IMR-90 (cell line): ENCODE data around the gene SH3TC1. TPM values are rescaled to one million over a fixed set of nuclear protein-coding genes. Genes with fewer than 3 reads are reported as not detected.
A peak's percentile ranks its signal among the peaks of the same experiment; 100 is the strongest.

Experiments
- ATAC-seq: fragments of 200-7000 bp; cut with Tn5 transposase; 2 replicates; pipeline ENCODE4 v1.9.1; 2020; ENCODE audit warnings: low read depth, mild to moderate bottlenecking, moderate library complexity
- BruUV-seq: library from RNA; stranded (reverse); fragments of 400-500 nt; replicated peaks from 2 replicates; lab custom pipeline; 2021; lab: Mats Ljungman, UMichigan
- CTCF ChIA-PET: fragments of 300-600 bp; formaldehyde crosslinking; extraction: SDS; loops from one replicate; lab custom pipeline; 2021; ENCODE audit warnings: antibody characterized with exemption; lab: Yijun Ruan, JAX
- POLR2A ChIA-PET: fragments of 300-600 bp; sonication (Branson Sonifier 250); formaldehyde crosslinking; loops from one replicate; lab custom pipeline; 2022; ENCODE audit warnings: antibody characterized with exemption; ENCODE audit not compliant: unreplicated experiment; lab: Charles Lee
- DNase-seq: peaks from one replicate; pipeline ENCODE4 v3.0.0; 2013
- H2AFZ ChIP-seq: replicated peaks from 2 replicates; pipeline ENCODE3; 2013; ENCODE audit warnings: low read length, mild to moderate bottlenecking; ENCODE audit not compliant: poor library complexity
- H2AK5ac ChIP-seq: 2 replicates; pipeline ENCODE4 v1.6.1; 2013; ENCODE audit warnings: low read depth, low read length, inconsistent platforms
- H2AK9ac ChIP-seq: replicated peaks from 2 replicates; pipeline ENCODE3; 2013; ENCODE audit warnings: mild to moderate bottlenecking, low read depth, low read length, moderate library complexity; ENCODE audit not compliant: poor library complexity
- H2BK120ac ChIP-seq: 2 replicates; pipeline ENCODE4 v1.6.1; 2013; ENCODE audit warnings: low read depth, low read length, inconsistent platforms
- H2BK15ac ChIP-seq: 3 replicates; pipeline ENCODE4 v1.6.1; 2013; ENCODE audit warnings: low read depth, low read length, inconsistent platforms
- H2BK20ac ChIP-seq: 2 replicates; pipeline ENCODE4 v1.6.1; 2013; ENCODE audit warnings: low read depth, mild to moderate bottlenecking, inconsistent platforms, low read length, moderate library complexity
- H2BK5ac ChIP-seq: 2 replicates; pipeline ENCODE4 v1.6.1; 2013; ENCODE audit warnings: mild to moderate bottlenecking, low read depth, low read length, inconsistent platforms; ENCODE audit not compliant: poor library complexity, severe bottlenecking
- H3K14ac ChIP-seq: replicated peaks from 2 replicates; pipeline ENCODE4 v1.6.1; 2013; ENCODE audit warnings: low read depth, low read length, inconsistent platforms
- H3K18ac ChIP-seq: 2 replicates; pipeline ENCODE4 v1.6.1; 2013; ENCODE audit warnings: low read depth, low read length, control low read depth
- H3K23ac ChIP-seq: 2 replicates; pipeline ENCODE4 v1.6.1; 2013; ENCODE audit warnings: low read depth, low read length, inconsistent platforms
- H3K27ac ChIP-seq: 2 replicates; pipeline ENCODE4 v1.5.1; 2013; ENCODE audit warnings: mild to moderate bottlenecking, control low read depth, low read length; ENCODE audit not compliant: insufficient read depth
- H3K27me3 ChIP-seq: 2 replicates; pipeline ENCODE4 v1.6.1; 2013; ENCODE audit warnings: low read length; ENCODE audit not compliant: control insufficient read depth, insufficient read depth
- H3K36me3 ChIP-seq: 2 replicates; pipeline ENCODE4 v1.6.1; 2013; ENCODE audit warnings: low read length, mixed read lengths; ENCODE audit not compliant: control insufficient read depth, insufficient read depth
- H3K4ac ChIP-seq: 2 replicates; pipeline ENCODE4 v1.6.1; 2013; ENCODE audit warnings: low read depth, low read length, inconsistent platforms
- H3K4me1 ChIP-seq: 2 replicates; pipeline ENCODE4 v1.6.1; 2013; ENCODE audit warnings: low read length, mixed read lengths; ENCODE audit not compliant: control insufficient read depth, insufficient read depth
- H3K4me2 ChIP-seq: 2 replicates; pipeline ENCODE4 v1.6.1; 2013; ENCODE audit warnings: low read depth, mild to moderate bottlenecking, control low read depth, low read length, moderate library complexity
- H3K4me3 ChIP-seq: 2 replicates; pipeline ENCODE4 v1.5.1; 2013; ENCODE audit warnings: low read depth, mild to moderate bottlenecking, control low read depth, low read length, moderate library complexity; ENCODE audit not compliant: insufficient read depth
- H3K56ac ChIP-seq: 2 replicates; pipeline ENCODE4 v1.6.1; 2013; ENCODE audit warnings: low read length, inconsistent platforms; ENCODE audit not compliant: insufficient read depth; ENCODE audit errors: extremely low read depth
- H3K79me1 ChIP-seq, 2 experiments: 2 replicates each; pipeline ENCODE4 v1.6.1; 2013; ENCODE audit warnings: low read length in 2 of 2, inconsistent platforms in 1 of 2, low read depth in 1 of 2
- H3K9ac ChIP-seq: 2 replicates; pipeline ENCODE4 v1.6.1; 2013; ENCODE audit warnings: low read depth, low read length, control low read depth
- H3K9me1 ChIP-seq: 2 replicates; pipeline ENCODE4 v1.6.1; 2013; ENCODE audit warnings: low read length, inconsistent platforms; ENCODE audit not compliant: insufficient read depth
- H3K9me3 ChIP-seq: 2 replicates; pipeline ENCODE4 v1.6.1; 2013; ENCODE audit warnings: low read length; ENCODE audit not compliant: control insufficient read depth, insufficient read depth
- H4K20me1 ChIP-seq: 2 replicates; pipeline ENCODE4 v1.6.1; 2013; ENCODE audit warnings: low read length, inconsistent platforms; ENCODE audit not compliant: insufficient read depth
- H4K5ac ChIP-seq: 2 replicates; pipeline ENCODE4 v1.6.1; 2013; ENCODE audit warnings: mild to moderate bottlenecking, low read depth, low read length, control low read depth
- H4K8ac ChIP-seq, 2 experiments: 2 replicates each; pipeline ENCODE4 v1.6.1; 2013; ENCODE audit warnings: low read depth in 2 of 2, low read length in 2 of 2, control low read depth in 1 of 2, inconsistent platforms in 1 of 2
- H4K91ac ChIP-seq: 2 replicates; pipeline ENCODE4 v1.6.1; 2013; ENCODE audit warnings: low read depth, low read length, inconsistent platforms; ENCODE audit not compliant: insufficient read depth
- BHLHE40 ChIP-seq: fragments of 150-350 bp; IDR thresholded peaks from 2 replicates; pipeline ENCODE4 v1.6.1; 2016; ENCODE audit warnings: mild to moderate bottlenecking, low read depth, low read length
- CEBPB ChIP-seq: IDR thresholded peaks from 2 replicates; pipeline ENCODE4 v1.6.1; 2012; ENCODE audit warnings: low read depth, low read length, improper control_type of control experiment
- ELK1 ChIP-seq: fragments of 150-350 bp; IDR thresholded peaks from 2 replicates; pipeline ENCODE4 v1.6.1; 2016; ENCODE audit warnings: low read depth, mild to moderate bottlenecking, low read length, moderate library complexity, borderline replicate concordance
- FOS ChIP-seq: fragments of 150-350 bp; IDR thresholded peaks from 2 replicates; pipeline ENCODE4 v1.6.1; 2016; ENCODE audit warnings: low read depth, low read length
- MAFK ChIP-seq: IDR thresholded peaks from 2 replicates; pipeline ENCODE4 v1.6.1; 2012; ENCODE audit warnings: low read depth, low read length, improper control_type of control experiment
- MAZ ChIP-seq: IDR thresholded peaks from 2 replicates; pipeline ENCODE4 v1.6.1; 2012; ENCODE audit warnings: low read depth, mild to moderate bottlenecking, low read length, improper control_type of control experiment, moderate library complexity, borderline replicate concordance
- POLR2A ChIP-seq: IDR thresholded peaks from 2 replicates; pipeline ENCODE4 v1.6.1; 2012; ENCODE audit warnings: mild to moderate bottlenecking, low read depth, low read length
- RAD21 ChIP-seq: IDR thresholded peaks from 2 replicates; pipeline ENCODE4 v1.6.1; 2012; ENCODE audit warnings: low read length, improper control_type of control experiment
- RFX5 ChIP-seq: IDR thresholded peaks from 2 replicates; pipeline ENCODE4 v1.8.0; 2012; ENCODE audit warnings: low read depth, mild to moderate bottlenecking, low read length, moderate library complexity
- USF2 ChIP-seq: fragments of 150-350 bp; IDR thresholded peaks from 2 replicates; pipeline ENCODE4 v1.6.1; 2017; ENCODE audit warnings: mild to moderate bottlenecking, antibody characterized with exemption, low read length, low read depth
- WGBS, 2 experiments: methylation state at CpG; one replicate each; pipeline versions ENCODE4 v1.1.5 to v1.1.7; 2013; ENCODE audit warnings: missing lambda C conversion rate in 2 of 2; ENCODE audit not compliant: insufficient read length in 1 of 2; ENCODE audit errors: extremely low coverage in 2 of 2; 5-methylcytosine and 5-hydroxymethylcytosine counted together
- dilution Hi-C: fragments of 300-500 bp; cut with HindIII; formaldehyde crosslinking; loops from one replicate; pipeline ENCODE4 v1.14.3; 2018; ENCODE audit warnings: low sequenced_read_pairs; ENCODE audit not compliant: unreplicated experiment
- in situ Hi-C: fragments of 300-500 bp; cut with MboI; formaldehyde crosslinking; loops from 3 replicates; pipeline ENCODE4 v1.14.3; 2019; ENCODE audit warnings: low sequenced_read_pairs, inconsistent platforms, mixed read lengths
- intact Hi-C: fragments of 100-400 bp; cut with micrococcal nuclease; formaldehyde crosslinking; loops from 2 replicates; pipeline ENCODE4 v1.10.0; 2022
- polyA plus RNA-seq, 3 experiments: library from polyadenylated mRNA; depleted of rRNA; stranded (reverse); fragments of >200 nt; gene quantifications; 2 replicates each; pipeline ENCODE4 v1.2.3, GENCODE V29; 2012; ENCODE audit warnings: low replicate concordance in 1 of 3
- total RNA-seq: library from RNA; depleted of rRNA; stranded (reverse); fragments of >200 nt; gene quantifications from 2 replicates; pipeline ENCODE4 v1.2.3, GENCODE V29; 2012

The SH3TC1 gene
- total and polyA plus RNA-seq, 2 of the 4 experiments (the other 2 are of a cell fraction): 1.6 to 2.2 TPM

GRCh38 chr4:8204576-8205227 is 5.6 kb downstream of the SH3TC1 start:
- H3K4me2 ChIP-seq: no peak overlapping the region

More at GRCh38 chr4:8204576-8205227, 5.6 kb downstream of the SH3TC1 start:
- no peaks in the 10 kb centered on the region for H4K20me1 ChIP-seq
- dilution Hi-C loops: no loop called here
- H4K5ac ChIP-seq: no peak overlapping the region
- H4K8ac ChIP-seq: no peak overlapping the region
- no peak for DNase-seq
- no peaks in the 10 kb centered on the region for H3K9me3 ChIP-seq
- peaks cover 8% of the 10 kb centered on the region; the same call in 1 of the 2 replicates for H3K4me1 ChIP-seq
- no peaks in the 10 kb centered on the region for H3K36me3 ChIP-seq
- CTCF ChIA-PET: no interaction called here
- no TSS peak for BruUV-seq
- H4K91ac ChIP-seq: no peak overlapping the region
- no peak overlapping the region for H3K4me3 ChIP-seq
- no peak for ATAC-seq
- H3K27ac ChIP-seq: no peak overlapping the region
- no peak overlapping the region for H2BK120ac ChIP-seq
- POLR2A ChIA-PET: no interaction called here
- H3K27me3 ChIP-seq: peaks cover 6% of the 10 kb centered on the region
- intact Hi-C loops: no loop called here
- H2BK15ac ChIP-seq: no peak overlapping the region
- H3K9ac ChIP-seq: no peak overlapping the region
- in situ Hi-C loops: loop anchor here (25.0 kb wide), 1 partner anchor 408 kb away; no protein-coding TSS in a partner anchor
- TF ChIP-seq ELK1 (no peak), POLR2A (no peak), CEBPB (no peak), RFX5 (no peak), MAZ (no peak), BHLHE40 (no peak), USF2 (no peak), RAD21 (no peak), FOS (no peak), MAFK (no peak)
- no peaks in the 10 kb centered on the region for H3K79me1 ChIP-seq
- H3K23ac ChIP-seq: no peak overlapping the region
- no peak overlapping the region for H2BK5ac ChIP-seq
- no peak overlapping the region for H2BK20ac ChIP-seq
- H3K56ac ChIP-seq: no peak overlapping the region
- H3K14ac ChIP-seq: no peak overlapping the region; the same call in 1 of the 2 replicates
- no peak overlapping the region for H2AK5ac ChIP-seq
- 82% methylated on average over 14 of the region's 31 CpGs; no CpG with 5 or more reads in 1 of the 2 experiments for WGBS, 2 experiments
- H2AK9ac ChIP-seq: no peak overlapping the region
- peak overlapping the region; percentile 16 for H2AFZ ChIP-seq
- peaks cover 5% of the 10 kb centered on the region; the same call in 1 of the 2 replicates for H3K9me1 ChIP-seq
- no peak overlapping the region for H3K4ac ChIP-seq
- H3K18ac ChIP-seq: no peak overlapping the region
